GM23338 (cell line): ENCODE results near the gene MITD1.

Experiments used
- POLR2AphosphoS5 ChIP-seq: IDR thresholded peaks from 2 replicates; pipeline ENCODE4 v1.6.1; 2016; ENCODE audit warnings: antibody characterized with exemption, low read depth
- TF ChIP-seq, protein P1 (sequence below), 2 experiments: fragments of 200-600 bp in 1 of 2; sonication (generic) in 1 of 2; conservative IDR thresholded peaks; 2 replicates each; pipeline versions ENCODE4 v1.5.1 to v1.6.1; 2016 to 2017; ENCODE audit warnings: antibody characterized with exemption in 2 of 2, low read depth in 2 of 2, mild to moderate bottlenecking in 2 of 2, moderate library complexity in 1 of 2
- TF ChIP-seq, protein P2 (sequence below): fragments of 250-450 bp; sonication (Bioruptor Pico); IDR thresholded peaks from 2 replicates; pipeline ENCODE4 v1.5.0; 2020; ENCODE audit warnings: mild to moderate bottlenecking, moderate library complexity

- TF ChIP-seq, protein P1, sequence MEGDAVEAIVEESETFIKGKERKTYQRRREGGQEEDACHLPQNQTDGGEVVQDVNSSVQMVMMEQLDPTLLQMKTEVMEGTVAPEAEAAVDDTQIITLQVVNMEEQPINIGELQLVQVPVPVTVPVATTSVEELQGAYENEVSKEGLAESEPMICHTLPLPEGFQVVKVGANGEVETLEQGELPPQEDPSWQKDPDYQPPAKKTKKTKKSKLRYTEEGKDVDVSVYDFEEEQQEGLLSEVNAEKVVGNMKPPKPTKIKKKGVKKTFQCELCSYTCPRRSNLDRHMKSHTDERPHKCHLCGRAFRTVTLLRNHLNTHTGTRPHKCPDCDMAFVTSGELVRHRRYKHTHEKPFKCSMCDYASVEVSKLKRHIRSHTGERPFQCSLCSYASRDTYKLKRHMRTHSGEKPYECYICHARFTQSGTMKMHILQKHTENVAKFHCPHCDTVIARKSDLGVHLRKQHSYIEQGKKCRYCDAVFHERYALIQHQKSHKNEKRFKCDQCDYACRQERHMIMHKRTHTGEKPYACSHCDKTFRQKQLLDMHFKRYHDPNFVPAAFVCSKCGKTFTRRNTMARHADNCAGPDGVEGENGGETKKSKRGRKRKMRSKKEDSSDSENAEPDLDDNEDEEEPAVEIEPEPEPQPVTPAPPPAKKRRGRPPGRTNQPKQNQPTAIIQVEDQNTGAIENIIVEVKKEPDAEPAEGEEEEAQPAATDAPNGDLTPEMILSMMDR (conservative IDR thresholded peaks at IDR 0.05; ENCODE audit: low read depth in 2 of 2) = no peak
- TF ChIP-seq, protein P2, sequence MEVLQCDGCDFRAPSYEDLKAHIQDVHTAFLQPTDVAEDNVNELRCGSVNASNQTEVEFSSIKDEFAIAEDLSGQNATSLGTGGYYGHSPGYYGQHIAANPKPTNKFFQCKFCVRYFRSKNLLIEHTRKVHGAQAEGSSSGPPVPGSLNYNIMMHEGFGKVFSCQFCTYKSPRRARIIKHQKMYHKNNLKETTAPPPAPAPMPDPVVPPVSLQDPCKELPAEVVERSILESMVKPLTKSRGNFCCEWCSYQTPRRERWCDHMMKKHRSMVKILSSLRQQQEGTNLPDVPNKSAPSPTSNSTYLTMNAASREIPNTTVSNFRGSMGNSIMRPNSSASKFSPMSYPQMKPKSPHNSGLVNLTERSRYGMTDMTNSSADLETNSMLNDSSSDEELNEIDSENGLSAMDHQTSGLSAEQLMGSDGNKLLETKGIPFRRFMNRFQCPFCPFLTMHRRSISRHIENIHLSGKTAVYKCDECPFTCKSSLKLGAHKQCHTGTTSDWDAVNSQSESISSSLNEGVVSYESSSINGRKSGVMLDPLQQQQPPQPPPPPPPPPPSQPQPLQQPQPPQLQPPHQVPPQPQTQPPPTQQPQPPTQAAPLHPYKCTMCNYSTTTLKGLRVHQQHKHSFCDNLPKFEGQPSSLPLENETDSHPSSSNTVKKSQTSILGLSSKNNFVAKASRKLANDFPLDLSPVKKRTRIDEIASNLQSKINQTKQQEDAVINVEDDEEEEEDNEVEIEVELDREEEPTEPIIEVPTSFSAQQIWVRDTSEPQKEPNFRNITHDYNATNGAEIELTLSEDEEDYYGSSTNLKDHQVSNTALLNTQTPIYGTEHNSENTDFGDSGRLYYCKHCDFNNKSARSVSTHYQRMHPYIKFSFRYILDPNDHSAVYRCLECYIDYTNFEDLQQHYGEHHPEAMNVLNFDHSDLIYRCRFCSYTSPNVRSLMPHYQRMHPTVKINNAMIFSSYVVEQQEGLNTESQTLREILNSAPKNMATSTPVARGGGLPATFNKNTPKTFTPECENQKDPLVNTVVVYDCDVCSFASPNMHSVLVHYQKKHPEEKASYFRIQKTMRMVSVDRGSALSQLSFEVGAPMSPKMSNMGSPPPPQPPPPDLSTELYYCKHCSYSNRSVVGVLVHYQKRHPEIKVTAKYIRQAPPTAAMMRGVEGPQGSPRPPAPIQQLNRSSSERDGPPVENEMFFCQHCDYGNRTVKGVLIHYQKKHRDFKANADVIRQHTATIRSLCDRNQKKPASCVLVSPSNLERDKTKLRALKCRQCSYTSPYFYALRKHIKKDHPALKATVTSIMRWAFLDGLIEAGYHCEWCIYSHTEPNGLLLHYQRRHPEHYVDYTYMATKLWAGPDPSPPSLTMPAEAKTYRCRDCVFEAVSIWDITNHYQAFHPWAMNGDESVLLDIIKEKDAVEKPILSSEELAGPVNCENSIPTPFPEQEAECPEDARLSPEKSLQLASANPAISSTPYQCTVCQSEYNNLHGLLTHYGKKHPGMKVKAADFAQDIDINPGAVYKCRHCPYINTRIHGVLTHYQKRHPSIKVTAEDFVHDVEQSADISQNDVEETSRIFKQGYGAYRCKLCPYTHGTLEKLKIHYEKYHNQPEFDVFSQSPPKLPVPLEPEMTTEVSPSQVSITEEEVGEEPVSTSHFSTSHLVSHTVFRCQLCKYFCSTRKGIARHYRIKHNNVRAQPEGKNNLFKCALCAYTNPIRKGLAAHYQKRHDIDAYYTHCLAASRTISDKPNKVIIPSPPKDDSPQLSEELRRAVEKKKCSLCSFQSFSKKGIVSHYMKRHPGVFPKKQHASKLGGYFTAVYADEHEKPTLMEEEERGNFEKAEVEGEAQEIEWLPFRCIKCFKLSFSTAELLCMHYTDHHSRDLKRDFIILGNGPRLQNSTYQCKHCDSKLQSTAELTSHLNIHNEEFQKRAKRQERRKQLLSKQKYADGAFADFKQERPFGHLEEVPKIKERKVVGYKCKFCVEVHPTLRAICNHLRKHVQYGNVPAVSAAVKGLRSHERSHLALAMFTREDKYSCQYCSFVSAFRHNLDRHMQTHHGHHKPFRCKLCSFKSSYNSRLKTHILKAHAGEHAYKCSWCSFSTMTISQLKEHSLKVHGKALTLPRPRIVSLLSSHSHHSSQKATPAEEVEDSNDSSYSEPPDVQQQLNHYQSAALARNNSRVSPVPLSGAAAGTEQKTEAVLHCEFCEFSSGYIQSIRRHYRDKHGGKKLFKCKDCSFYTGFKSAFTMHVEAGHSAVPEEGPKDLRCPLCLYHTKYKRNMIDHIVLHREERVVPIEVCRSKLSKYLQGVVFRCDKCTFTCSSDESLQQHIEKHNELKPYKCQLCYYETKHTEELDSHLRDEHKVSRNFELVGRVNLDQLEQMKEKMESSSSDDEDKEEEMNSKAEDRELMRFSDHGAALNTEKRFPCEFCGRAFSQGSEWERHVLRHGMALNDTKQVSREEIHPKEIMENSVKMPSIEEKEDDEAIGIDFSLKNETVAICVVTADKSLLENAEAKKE (CRISPR knock-in tag) = no peak
- no peak for TF ChIP-seq POLR2AphosphoS5
Observed at GRCh38 chr2:99181624-99182000, 754 bp upstream of the MITD1 start.
